NCI-H2081 treated with DMSO at 0.1 percent for 48 hours (cell line): ENCODE measurements around the gene MAPK13.
"Not testable (repeated sequence)": the region's sequence is repeated elsewhere in the genome, so short reads cannot be mapped to it uniquely, and the experiment has no call there.

Experiments
- DNase-seq: peaks from one replicate; lab custom pipeline; 2025; lab: John Stamatoyannopoulos, UW

Gene MAPK13

DNA sequence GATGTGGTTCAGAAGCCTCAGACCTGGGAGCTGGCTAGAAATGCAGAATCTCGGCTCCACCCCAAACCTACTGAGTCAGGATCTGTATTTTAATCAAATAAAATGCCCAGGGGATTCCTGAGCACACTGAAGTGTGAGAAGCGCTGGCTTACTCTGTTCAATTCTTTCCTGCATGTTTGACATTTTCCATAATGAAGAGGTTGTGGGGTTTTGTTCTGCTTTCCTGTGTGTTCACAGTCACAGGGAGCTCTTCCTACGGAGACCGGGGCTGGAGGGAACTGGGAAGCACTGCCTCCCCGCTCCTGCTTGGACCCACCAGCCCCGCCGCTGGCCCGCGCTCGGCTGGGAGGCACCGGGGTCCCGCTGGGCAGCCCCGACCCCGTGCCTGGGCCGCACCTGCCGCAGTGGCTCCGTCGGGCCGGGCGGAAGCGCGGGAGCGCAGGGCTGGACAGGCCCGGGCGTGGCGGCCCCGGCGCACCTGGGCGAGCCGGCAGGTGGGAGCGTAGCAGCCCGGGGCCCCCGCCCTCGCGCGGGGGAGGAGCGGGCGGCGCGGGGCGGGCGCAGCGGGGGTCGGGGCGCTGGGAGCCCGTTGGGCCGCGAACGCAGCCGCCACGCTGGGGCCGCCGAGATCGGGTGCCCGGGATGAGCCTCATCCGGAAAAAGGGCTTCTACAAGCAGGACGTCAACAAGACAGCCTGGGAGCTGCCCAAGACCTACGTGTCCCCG is at the start of gene MAPK13:
Gene MAPK13 (plus strand): TSS at position 573 of the 726 bp plus-strand sequence. CDS start 70 bp downstream, at position 643.
- DNase-seq = peak; percentile 43

DNA sequence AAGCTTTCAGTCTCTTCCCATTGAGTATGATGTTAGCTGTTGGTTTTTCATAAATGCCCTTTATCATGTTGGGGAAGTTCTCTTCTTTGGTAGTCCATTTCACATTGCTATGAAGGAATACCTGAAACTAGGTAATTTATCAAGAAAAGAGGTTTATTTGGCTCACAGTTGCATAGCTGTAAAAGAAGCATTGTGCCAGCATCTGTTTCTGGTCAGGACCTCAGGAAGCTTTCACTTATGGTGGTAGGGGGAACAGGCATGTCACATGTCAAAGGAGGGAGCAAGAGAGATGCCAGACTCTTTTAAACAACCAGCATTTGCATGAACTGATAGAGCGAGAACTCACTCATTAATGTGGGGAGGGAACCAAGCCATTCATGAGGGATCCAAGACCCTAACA is 48.0 kb upstream of the MAPK13 start:
- no peak for DNase-seq

DNA sequence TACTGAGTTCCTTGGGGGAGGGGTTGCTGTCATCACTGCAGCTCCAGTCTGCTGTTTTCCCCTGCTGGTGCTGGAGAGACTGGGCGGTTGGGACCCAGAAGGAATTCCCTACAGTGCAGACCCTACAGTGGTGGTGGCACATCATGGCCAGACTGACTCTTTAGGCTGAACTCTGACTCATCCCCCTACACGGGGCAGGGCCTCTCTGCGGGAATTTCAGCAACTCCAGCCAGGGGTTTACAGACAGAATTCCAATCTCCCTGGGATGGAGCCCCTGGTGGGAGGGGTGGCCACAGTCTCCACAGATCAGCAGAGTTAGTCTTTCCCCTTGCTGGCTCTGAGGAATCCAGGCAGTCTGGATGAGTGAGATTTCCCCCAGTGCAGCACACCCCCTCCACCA is 46.9 kb upstream of the MAPK13 start:
- no peak for DNase-seq

DNA sequence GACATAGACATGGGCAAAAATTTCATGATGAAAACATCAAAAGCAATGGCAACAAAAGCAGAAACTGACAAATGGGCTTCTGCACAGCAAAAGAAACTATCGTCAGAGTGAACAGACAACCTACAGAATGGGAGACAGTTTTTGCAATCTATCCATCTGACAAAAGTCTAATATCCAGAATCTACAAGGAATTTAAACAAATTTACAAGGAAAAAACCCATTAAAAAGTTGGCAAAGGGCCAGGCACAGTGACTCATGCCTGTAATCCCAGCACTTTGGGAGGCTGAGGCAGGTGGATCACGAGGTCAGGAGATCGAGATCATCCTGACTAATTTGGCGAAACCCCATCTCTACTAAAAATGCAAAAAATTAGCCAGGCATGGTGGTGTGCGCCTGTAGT is 42.1 kb upstream of the MAPK13 start:
- not testable (repeated sequence) for DNase-seq

DNA sequence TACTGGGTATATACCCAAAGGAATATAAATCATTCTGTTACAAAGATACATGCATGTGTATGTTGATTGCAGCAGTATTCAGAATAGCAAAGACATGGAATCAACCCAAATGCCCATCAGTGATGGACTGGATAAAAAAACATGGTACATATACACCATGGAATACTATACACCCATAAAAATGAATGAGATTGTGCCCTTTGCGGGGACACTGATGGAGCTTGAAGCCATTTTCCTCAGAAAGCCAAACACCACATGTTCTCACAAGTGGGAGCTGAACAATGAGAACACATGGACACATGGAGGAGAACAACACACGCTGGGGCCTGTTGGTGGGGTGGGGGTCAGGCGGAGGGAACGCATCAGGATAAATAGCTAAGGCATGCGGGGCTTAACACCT is 41.3 kb upstream of the MAPK13 start:
- DNase-seq = no peak

DNA sequence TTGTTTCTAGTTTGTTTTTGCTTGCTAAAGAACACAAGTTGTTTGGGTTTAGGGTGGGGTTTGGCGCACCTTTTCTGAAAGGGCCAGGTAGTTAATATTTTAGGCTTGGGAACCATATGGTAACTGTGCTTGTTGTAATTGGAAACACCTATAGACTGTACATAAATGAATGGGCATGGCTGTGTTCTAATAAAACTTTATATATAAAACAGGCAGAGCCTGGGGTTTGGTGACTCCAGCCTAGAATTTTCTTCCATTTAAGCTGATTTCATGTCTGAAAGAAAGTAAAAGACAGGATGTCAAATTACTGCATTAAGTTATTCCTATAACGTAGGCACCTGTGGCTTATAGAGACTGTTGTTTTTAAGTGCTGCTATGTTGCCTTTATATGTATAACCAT is 36.1 kb upstream of the MAPK13 start:
- DNase-seq = no peak

DNA sequence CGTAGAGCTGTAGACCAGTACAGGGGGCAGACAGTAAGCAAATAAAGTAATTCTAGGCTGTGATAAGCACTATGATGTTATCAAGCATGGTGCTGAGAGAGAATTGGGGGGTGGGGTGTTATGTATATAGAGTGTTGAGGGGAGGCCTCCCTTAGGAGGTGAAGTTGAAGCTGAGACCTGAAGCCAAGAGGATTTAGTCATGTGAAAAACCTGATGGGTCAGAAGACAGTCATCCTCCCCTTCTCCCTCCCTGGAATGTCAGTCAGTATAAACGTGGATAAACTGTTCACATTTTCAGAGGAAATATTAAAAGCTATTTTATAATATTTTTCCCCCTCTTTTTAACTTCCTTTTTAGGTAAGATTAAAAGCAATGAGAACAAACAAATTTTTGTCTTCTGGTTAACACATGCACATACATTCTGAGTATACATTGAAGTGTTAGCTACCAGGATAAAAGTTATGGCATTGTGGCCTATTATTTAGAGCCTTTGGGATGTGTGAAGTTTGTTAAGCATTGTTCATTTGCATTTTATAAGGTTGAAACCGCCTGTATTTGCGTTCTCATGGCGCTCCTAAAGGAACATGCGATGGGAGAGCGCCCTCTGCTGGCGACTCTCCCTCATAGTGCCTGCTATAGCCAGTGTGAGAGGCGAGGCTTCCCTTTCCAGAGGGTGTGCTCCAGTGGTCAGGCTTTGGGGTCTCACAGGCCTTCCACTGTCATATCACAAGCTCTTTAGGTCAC is 35.4 kb upstream of the MAPK13 start:
- peak; percentile 31 for DNase-seq

DNA sequence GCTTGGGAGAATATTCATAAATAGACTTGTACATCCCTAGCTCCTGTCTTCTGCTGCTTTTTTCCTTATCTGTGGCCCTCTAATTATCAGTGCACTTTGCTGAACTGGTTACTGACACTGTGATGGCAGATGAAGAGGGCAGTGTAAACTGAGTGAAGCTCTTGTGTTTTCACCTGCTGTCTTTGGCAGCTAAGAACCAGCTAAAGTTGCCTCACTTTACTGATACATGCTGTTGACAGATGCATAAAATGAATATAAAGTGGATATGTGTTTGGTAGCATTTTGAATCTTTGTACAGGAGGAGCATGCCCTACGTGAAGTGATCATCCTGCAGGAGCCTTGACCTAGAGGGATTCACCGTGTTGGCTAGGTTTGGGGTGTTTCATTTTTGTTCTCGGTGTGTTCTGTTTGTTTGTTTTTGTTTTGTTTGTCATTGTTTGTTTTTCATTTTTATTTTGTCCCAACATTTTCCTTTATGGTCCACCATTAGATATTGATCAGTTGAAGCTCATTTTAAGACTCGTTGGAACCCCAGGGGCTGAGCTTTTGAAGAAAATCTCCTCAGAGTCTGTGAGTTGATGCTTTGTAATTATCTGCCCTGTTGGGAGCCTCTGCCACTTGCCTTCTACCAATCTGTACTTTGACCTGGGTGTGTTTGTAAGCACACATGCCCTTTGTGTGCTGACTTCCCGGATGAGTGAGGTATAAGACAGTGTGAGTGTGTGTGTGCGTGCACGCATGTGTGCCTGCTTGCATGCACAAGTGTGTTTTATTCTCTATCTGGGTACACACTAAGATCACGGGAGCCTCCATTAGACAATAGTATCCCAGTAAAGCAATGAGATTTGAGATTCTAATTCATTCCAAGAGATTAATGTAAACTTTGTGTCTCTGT is 34.6 kb upstream of the MAPK13 start:
- DNase-seq = no peak

DNA sequence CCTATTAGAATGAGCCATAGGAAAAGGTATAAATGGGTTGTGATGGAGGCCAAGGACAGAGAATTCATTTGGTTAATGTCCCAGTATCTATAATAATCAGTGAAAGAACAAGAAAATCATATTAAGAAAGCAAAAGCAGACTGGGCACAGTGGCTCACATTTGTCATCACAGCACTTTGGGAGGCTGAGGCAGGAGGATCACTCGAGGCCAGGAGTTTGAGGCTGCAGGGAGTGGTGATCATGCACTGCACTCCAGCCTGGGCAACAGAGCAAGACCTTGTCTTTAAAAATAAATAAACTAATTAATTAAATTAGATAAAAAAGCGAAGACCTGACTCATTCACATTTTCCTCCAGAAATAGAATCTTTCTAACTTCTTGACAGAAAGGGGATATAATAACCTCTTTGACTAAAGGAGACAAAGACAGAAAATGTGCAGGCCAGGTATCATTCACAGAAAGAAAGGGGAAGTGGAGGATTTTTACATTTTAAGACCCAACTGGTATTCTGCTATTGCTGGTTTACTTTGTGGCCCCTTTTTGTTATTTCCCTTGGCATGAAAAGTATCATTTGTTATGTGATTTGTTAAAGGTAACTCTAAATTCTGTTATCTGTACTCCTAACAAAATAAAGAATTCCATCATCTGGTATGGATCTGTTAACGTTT is 31.9 kb upstream of the MAPK13 start:
- DNase-seq = no peak

DNA sequence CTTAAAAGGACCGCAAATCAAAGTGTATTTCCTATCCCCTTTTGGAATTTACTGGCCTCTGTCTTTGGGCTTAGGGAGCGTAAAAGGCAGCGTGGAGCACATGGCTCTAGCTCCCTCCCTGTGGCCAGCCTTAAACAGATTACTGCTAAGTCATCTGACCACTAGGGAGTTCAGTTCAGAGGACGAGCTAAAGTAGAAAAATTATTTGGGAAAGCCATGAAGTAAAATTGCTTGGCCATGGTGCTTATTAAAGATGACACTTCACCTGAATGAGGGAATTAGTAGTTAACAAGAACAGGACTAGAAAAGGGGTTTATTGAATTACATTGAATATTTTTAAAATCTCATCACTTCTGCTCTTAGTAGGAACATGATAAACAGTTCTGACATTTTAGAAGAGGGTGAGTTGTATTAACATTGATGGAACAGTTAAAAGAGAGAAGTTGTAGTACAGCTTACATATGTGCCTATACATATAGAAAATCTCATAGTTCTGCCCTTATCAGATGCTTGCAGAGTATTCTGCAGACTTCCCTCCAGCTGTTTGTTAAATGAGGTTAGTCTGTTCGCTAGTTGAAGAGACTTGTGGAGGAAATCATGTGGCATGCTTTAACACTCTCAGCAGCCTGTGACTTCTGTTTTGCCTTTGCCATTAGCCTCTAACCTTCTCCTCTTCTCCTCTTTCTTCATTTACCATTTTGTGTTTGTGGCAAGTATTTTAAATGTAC is 31.2 kb upstream of the MAPK13 start:
- DNase-seq = no peak

DNA sequence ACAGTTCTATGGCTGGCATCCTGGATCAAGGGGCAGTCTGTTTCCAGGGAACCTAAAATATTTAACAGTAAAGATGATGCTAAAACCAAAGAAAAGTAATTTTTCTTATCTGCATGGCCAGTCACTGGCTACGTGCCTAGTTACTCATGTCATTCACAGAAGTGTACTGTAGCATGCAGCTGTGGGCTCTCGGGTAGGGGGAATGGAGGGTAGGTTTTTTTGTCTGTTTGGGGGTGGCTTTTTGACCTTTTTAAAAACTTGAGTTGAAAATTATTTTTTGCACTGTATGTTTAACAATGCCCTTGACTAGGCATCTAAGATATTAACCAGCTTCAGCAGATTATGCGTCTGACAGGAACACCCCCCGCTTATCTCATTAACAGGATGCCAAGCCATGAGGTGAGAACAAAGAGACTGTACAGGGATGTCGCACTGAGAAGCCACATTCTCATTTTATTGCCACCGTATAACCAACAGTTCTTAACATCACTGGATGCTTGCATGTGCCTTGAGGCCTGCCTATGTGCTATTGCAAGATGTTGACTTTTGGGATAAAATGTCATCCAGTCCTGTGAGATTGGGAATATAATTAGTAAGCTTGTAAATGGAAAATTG is 30.3 kb upstream of the MAPK13 start:
- DNase-seq = no peak

DNA sequence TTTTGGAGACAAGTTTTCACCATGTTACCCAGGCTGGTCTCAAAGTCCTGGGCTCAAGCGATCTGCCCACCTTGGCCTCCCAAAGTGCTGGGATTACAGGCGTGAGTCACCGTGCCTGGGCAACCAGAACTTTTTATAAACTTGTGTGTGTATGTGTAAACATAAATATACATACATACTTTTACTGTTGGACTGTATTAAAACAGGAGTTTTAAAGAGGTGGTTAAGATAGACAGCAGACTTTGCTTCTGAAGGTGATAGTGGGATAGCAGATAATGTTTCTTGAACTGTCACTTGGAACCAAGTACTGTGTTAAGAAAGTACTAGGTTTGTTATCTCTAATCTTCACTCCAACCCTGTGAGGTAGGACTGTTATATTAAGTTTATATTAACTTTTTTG is 28.6 kb upstream of the MAPK13 start:
- no peak for DNase-seq

DNA sequence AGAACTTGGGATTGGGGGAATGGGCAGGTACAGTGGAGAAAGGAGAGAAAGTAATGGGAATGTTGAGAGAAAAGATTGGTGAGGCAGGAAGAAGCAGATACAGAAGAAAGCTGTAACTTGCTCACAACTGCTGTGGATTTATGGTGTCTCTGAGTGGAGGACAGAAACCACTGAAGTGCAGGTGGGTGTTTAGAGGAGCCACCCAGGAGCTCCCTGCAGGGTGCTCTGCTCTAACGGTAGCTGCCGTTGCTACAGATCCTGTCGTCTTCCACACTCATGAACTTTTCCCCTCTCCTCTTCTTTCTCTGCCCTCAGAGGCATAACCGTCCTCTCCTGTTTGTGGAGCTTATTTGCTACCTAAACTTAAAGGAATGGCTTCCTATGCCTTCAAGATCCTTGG is 27.5 kb upstream of the MAPK13 start:
- no peak for DNase-seq

DNA sequence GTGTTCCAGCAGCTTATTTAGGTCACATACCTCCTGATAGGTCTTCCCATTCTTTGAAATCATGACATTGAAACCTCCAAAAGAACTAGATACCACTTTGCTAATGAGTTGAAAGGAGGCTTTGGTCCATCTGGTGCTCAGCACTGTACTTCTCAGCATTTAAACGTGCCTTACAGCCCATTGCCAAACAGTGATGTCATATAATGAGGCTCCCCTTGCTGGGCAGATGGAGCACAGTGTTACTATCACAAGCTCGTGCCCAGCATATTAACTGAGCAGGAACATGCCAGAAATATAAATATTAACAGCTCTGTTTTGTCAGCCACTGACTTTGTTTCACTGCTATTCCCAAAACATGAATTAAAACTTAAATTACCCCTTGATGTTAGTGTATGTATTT is 25.5 kb upstream of the MAPK13 start:
- DNase-seq = no peak

DNA sequence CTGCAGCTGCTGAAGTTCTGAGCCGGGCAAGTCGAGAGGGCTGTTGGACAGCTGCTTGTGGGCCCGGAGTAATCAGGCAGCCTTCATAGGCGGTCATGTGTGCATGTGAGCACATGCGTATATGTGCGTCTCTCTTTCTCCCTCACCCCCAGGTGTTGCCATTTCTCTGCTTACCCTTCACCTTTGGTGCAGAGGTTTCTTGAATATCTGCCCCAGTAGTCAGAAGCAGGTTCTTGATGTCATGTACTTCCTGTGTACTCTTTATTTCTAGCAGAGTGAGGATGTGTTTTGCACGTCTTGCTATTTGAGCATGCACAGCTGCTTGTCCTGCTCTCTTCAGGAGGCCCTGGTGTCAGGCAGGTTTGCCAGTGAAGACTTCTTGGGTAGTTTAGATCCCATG is 21.2 kb upstream of the MAPK13 start:
- no peak for DNase-seq

DNA sequence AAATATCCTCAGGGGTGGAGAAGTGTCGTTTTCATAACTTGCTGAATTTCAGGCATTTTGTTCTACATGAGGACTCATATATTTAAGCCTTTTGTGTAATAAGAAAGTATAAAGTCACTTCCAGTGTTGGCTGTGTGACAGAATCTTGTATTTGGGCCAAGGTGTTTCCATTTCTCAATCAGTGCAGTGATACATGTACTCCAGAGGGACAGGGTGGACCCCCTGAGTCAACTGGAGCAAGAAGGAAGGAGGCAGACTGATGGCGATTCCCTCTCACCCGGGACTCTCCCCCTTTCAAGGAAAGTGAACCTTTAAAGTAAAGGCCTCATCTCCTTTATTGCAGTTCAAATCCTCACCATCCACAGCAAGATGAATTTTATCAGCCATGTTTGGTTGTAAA is 20.3 kb upstream of the MAPK13 start:
- no peak for DNase-seq

DNA sequence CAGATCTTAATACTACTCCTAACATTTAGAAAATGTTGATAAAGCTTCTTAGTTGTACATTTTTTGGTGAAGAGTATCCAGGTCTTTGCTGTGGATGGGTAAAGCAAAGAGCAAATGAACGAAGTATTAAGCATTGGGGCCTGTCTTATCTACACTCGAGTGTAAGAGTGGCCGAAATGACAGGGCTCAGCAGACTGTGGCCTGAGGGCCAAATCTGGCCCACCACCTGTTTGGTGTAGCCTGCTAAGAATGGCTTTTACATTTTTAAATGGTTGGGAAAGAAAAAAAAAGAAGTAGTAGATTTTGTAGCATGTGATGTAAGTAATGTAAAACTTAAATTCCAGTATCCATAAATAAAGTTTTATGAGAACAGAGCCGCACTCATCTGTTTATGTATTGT is 19.4 kb upstream of the MAPK13 start:
- DNase-seq = no peak

DNA sequence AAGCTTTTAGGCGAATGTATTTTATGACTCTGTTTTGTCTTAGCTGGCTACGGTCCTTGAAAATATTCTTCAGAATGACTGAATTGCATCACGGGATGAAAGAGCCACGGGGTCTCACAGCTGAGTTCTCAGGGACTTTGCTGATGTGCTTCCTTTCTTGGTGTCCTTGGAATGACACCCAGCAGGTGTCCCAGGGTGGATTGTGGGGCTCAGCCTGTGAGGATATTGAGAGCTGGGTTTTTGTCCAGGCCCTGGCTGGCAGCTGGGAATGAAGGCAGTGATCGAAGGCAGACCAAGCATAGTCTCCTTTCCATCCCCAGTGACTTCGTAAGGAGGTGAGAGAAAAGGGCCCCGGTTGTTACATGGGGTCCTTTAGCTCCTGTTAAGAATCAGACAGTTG is 18.8 kb upstream of the MAPK13 start:
- DNase-seq = no peak

DNA sequence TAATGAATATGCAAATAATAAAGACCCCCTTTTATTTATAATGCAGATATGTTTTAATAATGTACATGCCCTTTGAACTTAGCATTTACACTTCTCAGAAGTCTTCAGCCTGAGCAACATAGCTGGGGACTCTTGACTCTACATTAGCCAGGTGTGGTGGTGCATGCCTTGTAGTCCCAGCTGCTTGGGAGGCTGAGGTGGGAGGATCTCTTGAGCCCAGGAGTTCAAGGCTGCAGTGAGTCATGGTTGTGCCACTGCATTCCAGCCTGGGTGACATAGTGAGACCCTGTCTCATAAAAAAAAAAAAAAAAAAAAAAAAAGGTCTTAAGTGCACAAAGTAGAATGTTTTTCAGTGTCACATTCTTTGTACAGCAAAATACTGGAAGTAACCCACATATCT is 17.3 kb upstream of the MAPK13 start:
- DNase-seq = no peak

DNA sequence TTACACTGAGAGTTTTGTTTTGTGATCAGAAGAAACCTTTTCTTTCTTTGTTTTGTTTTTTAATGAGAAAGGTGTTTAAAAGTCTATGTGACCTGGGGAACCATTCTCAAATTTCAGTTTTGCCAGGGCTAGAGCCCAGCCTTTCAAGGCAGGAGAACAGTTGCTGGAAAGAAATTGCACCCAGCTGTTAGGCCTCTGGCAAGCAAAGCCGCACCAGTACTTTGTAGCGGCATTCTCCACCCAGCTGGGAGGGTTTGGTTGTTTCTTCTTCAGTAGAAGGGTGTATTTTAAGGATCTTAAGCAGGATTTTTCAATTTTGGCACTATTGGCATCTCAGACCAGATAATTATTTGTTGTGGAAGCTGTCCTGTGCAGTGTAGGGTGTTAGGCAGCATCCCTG is 16.6 kb upstream of the MAPK13 start:
- DNase-seq = no peak

DNA sequence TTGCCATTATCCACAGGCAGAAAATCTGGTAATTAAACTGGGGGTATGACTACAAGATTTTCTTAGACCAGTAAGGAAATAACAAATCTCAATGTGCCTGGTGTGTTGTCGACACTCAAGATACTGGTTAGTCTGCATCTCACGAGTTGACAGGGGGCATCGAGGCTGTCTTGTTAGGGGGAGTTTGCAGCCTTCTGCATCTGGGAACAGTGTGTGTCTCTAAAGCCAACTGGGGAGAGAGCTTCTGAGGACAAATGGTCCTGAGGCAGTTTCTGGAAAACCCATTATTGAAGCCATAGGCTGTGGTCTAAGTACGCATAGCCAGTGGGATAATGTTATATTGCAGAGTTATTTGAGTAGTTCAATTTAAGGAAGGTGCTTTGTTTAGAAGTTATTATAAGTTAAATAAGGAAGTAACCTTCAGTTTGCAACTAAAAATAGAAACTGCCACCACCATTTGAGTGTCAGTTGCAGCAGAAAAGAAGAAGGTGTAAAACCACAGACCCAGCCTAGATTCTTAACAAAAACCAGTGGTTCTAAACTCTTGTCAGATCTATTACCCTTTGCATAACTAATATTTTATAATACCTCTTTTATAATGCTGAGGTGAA is 15.4 kb upstream of the MAPK13 start:
- no peak for DNase-seq
